HG03060 (cell line): ENCODE measurements around the gene MRPL22.
"Not testable (repeated sequence)": the region's sequence is repeated elsewhere in the genome, so short reads cannot be mapped to it uniquely, and the experiment has no call there.

Experiments used
- ATAC-seq: cut with Tn5 transposase; IDR thresholded peaks from one replicate; pipeline ENCODE4 v1.9.1; 2021; ENCODE audit warnings: low read depth, moderate number of reproducible peaks; ENCODE audit not compliant: unreplicated experiment

Gene MRPL22

DNA sequence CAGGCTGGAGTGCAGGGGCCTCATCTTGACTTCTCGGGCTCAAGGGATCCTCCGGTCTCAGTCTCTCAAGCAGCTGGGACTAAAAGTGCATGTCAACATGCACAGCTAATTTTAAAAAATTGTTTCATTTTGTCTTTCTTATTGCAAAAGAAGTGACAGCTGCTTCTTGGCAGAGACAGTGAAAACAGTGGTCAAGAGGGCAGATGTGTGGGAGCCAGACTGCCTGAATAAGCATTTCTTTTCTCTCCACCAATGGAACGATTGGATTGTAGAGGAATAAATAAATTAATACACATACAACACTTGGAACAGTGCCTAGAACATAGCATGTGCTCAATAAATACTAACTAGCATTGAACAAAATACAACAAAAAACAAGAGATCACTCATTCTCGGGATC, 45.3 kb downstream of the MRPL22 start:
- ATAC-seq, result no peak

DNA sequence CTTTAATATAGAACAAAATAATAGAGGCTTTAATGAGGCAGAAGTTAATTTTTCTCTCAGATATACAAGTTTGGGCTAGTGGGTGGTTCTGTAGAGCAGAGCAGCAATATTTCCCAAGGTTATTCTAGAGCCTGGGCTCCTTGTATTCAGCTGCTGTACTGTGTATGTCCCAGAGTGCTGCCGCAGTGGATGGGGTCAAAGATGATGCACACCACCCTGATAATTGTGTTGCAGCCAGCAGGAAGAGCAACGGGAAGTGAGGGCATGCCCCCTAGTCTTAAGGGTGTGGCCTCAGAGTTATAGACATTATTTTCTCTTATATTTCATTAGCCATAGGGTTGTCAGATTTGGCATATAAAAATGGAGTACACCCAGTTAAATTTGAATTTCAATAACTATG, 48.8 kb downstream of the MRPL22 start:
- no peak for ATAC-seq

DNA sequence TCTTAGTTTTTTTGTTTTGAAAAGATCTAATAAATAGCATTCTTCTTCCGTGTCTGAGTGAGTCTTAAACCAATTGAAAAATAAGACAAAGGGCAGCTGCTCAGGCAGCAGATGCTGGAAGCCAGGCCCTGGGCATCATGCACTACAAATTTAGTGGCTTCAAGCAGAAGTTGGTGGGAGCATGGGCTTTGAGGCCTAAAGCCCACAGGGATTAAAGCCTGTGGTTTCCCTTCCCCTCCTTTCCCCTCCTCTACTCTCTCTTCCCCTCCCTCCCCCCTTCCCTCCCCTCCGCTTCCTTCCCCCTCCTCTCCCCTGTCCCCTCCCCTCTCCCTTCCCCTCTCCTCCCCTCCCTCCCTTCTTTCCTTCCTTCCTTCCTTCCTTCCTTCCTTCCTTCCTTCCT, 52.6 kb downstream of the MRPL22 start:
- no peak for ATAC-seq

DNA sequence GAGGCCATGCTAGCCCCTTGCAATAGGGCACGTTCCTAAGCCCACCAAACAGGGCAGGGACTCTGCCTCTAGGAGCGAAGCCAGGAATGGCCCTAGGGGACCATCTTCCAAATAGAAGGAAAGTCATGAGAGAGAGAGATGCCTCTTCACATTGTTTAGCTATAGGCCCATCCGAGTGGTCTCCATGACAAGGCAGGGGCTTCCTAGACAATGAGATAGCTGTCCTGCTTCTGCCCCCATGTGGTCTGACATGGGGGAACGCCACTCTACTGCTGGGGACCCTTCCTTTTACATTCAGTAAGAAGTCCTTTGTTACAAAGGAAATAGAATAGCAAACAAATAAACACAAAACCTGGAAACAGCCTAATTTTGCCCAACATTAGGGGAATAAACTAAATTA, 54.8 kb downstream of the MRPL22 start:
- ATAC-seq, result no peak

DNA sequence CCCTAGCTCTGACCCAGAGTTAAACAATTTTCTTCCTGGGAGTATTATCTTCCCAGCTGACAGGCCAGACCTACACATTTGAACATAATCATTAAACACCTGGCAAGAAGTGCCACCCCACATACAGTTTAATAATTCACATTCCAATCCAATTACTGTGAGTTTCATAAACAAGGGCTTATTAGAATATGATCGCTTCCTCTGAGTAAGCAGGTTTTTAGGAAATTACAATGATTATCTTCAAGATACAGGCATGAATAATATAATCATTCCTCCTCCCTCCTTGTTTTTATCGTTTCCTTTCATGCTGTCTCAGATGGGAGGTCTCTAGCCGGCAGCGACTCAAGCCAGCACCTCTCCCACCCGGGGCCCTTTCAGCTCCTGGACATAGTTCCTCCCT, 56.9 kb downstream of the MRPL22 start:
- ATAC-seq, result no peak

DNA sequence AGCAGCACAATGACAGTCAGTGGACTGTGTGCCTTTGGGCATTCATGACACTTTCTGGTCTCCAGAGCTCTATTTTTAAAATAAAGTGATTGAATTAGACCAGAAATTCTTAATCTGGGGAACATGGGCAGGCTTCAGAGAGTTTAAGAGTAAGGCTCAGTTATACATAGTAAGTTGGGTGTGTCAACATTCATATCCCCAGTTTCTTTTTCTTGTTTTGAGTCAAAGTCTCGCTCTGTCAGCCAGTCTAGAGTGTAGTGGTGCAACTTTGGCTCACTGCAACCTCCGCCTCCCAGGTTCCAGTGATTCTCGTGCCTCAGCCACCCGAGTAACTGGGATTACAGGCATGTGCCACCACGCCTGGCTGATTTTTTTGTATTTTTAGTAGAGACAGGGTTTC, 59.0 kb downstream of the MRPL22 start:
- ATAC-seq, result no peak

DNA sequence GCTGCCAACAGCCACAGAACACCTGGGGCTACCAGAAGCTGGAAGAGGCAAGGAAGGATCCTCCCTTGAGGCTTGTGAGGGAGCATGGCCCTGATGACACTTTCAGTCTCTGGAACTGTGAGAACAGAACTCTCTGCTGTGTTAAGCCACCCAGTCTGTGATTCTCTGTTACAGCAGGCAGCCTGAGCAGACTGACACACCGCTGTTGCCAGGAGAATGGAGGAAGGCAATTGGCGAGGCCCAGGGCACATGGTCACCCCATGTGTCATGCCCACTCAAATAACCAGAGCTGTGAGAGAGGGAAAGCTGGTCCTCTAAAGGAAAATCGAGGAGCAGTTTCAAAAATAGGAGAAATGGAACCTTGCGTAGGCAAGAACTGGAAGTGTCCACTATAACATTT, 60.6 kb downstream of the MRPL22 start:
- ATAC-seq, result no peak

DNA sequence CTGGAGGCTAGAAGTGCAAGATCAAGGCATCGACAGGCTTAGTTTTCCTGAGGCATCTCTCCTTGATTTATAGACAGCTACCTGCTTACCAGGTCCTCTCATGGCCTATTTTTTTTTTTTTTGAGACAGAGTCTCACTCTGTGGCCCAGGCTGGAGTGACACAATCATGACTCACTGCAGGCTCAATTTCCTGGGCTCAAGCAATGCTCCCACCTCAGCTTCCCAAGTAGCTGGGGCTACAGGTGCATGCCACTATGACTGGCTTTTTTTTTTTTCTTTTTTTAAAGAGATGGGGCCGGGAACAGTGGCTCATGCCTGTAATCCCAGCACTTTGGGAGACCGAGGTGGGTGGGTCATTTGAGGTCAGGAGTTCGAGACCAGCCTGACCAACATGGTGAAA, 61.8 kb downstream of the MRPL22 start:
- not testable (repeated sequence) for ATAC-seq

DNA sequence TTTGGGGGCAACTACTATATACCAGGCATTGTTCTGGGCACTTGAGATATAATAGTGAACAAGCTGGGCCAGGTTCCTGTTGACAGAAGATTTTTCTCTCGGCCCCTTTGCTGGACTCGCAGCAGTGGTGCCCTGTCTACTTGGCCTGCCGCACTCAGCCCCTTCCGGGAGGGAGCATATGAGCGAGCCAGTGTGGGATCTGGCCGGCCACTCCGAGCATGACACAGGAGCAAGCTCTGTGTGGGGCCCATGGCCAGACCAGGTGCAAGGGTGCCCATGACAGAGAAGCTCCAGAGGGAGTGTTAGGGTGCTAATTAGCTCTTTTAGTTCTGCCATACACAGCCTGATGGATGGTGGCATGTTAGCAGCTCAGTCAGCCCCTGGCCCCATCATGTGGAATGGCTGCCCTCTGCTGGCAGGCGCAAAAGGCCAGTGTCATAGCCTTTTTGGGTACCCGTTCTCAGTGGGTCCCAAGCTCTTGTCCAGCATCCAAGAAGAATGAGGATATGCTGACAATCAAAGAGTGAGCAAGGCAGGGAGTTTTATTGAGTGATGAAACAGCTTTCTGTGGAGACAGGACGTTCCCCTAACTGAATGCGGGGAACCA, 63.4 kb downstream of the MRPL22 start:
- no peak for ATAC-seq

DNA sequence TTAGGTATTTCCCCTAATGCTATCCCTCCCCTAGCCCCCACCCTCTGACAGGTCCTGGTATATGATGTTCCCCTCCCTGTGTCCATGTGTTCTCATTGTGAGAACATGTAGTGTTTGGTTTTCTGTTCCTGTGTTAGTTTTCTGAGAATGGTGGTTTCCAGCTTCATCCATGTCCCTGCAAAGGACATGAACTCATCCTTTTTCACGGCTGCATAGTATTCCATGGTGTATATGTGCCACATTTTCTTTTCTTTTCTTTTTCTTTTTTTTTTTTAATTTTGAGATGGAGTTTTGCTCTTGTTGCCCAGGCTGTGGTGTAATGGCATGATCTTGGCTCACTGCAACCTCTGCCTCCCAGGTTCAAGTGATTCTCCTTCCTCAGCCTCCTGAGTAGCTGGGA, 65.4 kb downstream of the MRPL22 start:
- ATAC-seq, result not testable (repeated sequence)

DNA sequence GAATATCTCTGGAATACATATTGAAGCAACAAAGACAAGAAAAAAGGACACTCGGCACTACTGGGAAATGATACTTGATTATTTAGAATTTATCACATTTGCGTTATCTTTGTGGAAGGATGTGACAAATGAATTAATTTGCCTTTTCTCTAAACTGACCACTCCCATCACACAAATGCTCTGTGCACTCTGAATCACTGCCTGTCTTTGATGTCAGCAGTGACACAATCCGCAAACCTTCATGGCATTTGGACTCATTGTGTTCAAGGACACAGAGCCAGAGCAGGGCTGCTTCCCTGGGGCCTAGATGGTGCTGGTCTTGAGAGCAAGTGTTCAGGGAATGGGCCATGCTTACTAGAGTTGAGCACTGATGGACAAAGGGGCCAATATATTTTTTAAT, 67.8 kb downstream of the MRPL22 start:
- no peak for ATAC-seq

DNA sequence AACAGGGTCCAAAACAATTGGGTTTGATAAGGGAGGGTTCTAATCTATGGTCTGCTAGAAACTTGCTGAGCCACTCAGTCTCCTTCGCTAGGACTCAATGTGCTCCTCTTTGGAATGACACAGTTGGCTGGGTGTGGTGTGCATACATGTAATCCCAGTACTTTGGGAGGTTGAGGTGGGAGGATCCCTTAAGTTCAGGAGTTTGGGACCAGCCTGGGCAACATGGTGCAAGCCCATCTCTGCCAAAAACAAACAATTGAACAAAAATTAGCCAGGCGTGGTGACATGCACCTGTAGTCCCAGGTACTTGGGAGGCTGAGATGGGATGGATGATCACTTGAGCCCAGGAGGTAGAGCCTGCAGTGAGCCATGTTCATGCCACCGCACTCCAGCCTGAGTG, 70.0 kb downstream of the MRPL22 start:
- ATAC-seq, result no peak

DNA sequence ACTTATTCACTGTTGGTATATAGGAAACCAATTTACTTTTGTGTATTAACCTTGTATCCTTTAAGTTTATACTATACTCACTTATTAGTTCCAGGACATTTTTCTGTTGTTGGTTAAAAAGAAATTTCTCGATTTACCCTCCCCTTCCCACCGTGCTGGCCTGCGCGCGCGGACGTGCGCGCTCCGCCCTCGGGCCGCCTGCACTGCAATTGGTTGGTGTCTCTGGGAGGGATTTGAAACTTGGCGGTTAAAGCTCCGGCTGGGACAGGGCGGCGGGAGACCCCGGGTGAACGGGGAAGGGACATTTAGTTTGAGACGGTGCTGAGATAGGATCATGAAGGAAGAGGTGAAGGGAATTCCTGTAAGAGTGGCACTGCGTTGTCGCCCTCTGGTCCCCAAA, 72.7 kb downstream of the MRPL22 start, which contains the start of gene KIF4B:
Gene KIF4B, plus strand, starts transcription at position 230 of the 400 bp plus-strand sequence. Its CDS starts 105 bp downstream, at position 335.
- no peak for ATAC-seq

DNA sequence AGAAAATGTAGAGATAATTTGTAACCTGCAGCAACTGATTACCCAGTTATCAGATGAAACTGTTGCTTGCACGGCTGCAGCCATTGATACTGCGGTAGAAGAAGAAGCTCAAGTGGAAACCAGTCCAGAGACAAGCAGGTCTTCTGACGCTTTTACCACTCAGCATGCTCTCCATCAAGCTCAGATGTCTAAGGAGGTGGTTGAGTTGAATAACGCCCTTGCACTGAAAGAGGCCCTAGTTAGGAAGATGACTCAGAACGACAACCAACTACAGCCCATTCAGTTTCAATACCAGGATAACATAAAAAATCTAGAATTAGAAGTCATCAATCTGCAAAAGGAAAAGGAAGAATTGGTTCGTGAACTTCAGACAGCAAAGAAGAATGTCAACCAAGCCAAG, 74.4 kb downstream of the MRPL22 start:
- ATAC-seq, result no peak

DNA sequence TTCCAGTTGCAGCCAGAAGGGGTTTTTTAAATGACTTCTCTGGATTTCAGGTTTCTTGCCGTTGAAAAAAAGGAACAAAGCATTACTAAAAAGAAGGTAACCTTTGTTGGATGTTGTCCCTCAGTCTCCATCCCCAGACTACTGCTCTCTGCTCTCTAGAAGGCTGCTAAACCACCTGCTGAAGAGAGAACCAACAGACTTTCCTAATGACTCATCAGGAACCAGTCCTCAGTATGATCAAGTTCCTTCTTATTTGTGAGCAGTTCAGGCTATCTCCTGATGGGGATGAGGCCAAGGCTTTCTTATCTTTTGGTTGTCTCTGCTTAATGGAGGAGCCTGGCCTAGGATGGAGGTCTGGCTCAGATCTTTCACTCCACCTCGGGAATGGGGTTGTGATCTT, 76.7 kb downstream of the MRPL22 start:
- ATAC-seq, result peak; percentile 98
